GM19452 (cell line): ENCODE results near the gene PPP4R1.
"Not testable (repeated sequence)": the region's sequence is repeated elsewhere in the genome, so short reads cannot be mapped to it uniquely, and the experiment has no call there.

Source experiments
- ATAC-seq: cut with Tn5 transposase; IDR thresholded peaks from one replicate; pipeline ENCODE4 v1.9.1; 2021; ENCODE audit not compliant: unreplicated experiment

Gene PPP4R1, protein sequence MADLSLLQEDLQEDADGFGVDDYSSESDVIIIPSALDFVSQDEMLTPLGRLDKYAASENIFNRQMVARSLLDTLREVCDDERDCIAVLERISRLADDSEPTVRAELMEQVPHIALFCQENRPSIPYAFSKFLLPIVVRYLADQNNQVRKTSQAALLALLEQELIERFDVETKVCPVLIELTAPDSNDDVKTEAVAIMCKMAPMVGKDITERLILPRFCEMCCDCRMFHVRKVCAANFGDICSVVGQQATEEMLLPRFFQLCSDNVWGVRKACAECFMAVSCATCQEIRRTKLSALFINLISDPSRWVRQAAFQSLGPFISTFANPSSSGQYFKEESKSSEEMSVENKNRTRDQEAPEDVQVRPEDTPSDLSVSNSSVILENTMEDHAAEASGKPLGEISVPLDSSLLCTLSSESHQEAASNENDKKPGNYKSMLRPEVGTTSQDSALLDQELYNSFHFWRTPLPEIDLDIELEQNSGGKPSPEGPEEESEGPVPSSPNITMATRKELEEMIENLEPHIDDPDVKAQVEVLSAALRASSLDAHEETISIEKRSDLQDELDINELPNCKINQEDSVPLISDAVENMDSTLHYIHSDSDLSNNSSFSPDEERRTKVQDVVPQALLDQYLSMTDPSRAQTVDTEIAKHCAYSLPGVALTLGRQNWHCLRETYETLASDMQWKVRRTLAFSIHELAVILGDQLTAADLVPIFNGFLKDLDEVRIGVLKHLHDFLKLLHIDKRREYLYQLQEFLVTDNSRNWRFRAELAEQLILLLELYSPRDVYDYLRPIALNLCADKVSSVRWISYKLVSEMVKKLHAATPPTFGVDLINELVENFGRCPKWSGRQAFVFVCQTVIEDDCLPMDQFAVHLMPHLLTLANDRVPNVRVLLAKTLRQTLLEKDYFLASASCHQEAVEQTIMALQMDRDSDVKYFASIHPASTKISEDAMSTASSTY

DNA sequence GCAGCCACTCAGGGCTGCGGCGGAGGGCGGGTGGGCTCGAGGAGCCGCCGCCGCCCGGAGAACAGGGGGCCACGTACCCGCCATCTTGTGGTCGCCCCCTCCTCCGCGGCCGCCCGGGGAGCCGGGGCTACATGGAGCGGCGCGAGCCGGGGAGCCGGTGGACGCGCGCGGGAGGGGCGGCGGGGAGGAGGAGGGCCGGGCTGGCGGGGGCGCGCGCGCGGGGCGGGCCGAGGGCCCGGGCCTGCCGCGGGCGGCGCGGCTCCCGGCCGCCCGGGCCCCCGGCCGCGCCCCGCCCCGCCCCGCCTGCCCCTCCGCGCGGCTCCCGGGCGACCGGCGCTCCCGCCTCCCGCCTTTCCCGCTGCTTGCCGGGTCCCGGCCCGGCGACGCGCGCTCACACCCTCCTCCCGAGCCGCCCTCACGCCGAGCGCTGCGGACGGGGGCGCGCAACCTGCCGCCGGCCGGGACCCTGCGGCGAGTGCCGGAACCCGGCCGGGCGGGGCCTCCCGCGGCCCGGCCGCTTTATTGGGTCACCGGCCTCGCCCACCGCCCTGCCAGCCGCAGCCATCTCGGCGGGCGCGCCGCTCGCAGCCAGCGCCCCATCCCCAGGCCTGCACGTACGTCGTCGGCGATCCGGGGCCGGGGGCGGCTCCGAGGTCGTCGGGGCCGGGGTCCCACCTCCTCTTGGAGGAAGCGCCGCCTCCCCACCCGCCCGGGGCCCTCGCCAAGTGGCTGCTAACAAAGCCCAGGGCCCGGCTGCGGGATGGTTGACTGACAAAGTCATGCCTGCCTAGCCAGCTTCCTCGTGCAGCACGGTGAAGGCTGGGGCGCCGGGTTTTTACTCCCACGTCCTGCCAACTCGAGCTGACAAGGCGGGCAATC is at the start of gene PPP4R1:
TSS of gene PPP4R1 (minus strand) at position 159 of the 879 bp plus-strand sequence. CDS start at position 84, 75 bp downstream.
- ATAC-seq = peak; percentile 47

- no peak for ATAC-seq
Observed at GRCh38 chr18:9663377-9663776, 49.0 kb upstream of the PPP4R1 start.

DNA sequence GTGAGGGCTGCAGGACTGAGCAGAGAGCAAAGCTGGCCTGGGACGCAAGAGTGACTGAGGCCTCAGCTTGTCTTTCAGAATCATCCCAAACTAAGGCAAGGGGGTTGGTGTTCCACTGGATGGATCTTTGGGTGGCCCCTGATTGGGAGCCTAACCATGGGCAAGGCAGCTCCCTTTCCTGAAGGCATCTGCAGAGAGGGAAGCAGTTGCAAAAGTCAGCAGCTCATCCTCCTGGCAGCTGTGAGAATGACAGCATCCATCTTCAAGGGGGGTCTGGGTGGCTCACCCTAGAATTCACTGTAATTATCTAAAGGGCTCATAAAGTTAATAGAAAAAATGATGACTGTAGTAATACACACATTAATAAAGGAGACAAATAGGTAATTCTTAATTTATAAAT is 47.2 kb upstream of the PPP4R1 start:
- no peak for ATAC-seq

DNA sequence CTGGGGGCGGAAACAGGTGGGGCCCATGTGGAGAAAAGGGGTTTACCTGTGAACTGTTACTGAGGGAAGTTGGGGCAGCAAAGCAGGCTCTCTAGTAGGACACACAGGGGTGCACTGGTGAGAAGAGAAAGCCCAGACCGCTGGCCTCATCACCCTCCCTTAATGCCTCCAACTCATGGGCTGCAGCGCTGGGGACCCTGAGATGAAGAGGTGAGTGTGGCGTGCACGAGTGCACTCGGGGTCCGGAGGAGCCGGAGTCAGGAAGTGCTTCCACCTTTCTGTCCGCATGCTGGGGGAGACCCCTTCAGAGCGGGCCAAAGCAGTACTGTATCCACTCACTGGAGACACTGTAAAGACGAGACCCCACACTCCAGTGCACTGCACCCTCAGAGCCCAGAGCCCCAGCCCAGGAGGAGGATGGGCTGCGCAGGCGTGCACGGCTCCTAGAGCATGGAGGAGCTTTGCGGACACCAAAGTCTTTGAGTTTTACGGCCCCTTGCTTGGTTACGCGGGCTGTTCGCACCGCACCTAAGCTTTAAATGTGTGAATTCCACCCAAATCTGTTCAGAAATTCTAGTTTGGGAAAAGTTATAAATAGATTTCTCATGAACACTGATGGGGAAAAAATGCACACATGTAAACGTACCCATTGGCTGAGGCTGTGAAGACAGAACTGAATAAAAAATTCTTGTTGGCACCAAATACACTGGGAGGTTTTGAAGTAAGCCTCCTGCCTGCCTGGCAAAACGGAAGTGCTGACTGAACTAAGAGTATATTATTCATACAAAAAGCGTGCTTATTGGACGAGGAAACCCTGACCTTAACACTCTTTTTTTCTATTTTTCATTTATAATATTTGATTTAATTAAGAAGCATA is 45.4 kb upstream of the PPP4R1 start:
- ATAC-seq = no peak

- ATAC-seq = no peak
Observed at GRCh38 chr18:9658087-9658641, 43.8 kb upstream of the PPP4R1 start.

- no peak for ATAC-seq
Observed at GRCh38 chr18:9655232-9655767, 40.9 kb upstream of the PPP4R1 start.

DNA sequence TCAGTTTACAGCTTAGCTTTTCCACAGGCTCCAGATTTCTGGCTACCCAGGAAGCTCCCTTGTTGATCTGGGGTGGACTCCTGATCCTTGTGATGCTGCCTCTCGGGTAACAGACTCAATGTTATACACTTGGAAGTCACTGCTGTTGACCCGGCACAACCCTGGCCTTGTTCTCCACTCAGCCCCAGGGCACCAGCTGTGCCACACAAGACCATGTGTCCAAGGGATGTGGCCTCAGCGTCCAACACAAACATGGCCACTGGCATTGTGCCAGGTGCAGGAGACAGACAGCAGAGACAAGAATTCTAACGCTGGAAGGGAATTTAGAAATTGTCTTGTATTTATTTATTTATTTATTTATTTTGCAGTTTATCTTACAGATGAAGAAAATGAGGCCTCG is 39.0 kb upstream of the PPP4R1 start:
- no peak for ATAC-seq

GRCh38 chr18:9649164-9649540 is 34.8 kb upstream of the PPP4R1 start:
- ATAC-seq = no peak

DNA sequence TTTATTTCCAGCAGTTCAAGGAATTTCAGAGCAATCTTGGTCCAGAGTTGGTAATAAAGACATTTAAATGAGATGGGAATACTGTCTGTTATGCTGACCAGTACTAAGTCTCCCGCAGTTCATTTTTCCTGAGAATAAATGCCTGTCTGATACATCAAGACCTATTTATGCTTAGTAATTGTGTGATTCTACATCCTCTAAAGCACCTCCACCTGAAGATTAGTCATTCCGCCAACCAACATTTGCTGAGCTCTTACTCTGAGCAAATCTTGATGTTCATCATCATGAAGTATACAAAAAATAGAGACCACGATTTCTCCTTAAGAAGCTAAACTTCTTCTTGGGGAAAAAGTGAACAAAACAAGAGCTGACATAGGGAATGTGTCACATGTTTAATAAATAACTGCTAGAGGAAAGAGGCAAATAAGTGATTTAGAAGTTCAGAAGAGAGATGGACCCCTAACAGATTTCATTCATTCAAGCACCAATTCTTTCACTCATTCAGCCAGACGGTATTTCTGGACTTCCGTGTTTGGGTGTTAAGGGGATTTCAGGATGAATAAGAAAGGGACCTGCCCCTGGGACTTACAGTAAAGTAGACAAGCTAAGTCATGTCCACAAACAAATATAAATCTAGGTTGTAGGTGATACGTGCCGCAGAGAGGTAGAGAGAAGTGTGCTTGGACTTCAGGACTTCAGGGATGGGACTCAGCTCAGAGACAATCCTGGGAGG is 34.2 kb upstream of the PPP4R1 start:
- ATAC-seq = no peak

GRCh38 chr18:9647496-9648323 is 33.4 kb upstream of the PPP4R1 start:
- ATAC-seq = no peak

DNA sequence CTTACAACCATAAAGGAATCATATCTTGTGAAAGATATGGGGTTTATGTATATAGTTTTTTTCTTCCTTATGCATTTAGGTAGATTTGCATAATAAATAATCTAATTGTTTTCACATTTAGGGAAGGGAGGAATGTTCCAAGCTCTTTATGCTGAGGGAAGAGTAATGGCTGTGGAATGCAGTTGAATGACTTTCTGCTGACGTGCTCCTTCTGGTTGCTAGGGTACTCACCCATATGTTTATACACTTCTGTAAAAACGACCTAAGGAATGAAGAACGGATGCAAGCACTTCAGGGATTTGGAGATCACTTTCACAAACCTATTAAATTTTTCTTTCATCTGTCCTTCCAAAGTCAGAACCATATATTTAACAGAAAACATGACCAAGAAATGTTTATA is 29.2 kb upstream of the PPP4R1 start:
- ATAC-seq = no peak

DNA sequence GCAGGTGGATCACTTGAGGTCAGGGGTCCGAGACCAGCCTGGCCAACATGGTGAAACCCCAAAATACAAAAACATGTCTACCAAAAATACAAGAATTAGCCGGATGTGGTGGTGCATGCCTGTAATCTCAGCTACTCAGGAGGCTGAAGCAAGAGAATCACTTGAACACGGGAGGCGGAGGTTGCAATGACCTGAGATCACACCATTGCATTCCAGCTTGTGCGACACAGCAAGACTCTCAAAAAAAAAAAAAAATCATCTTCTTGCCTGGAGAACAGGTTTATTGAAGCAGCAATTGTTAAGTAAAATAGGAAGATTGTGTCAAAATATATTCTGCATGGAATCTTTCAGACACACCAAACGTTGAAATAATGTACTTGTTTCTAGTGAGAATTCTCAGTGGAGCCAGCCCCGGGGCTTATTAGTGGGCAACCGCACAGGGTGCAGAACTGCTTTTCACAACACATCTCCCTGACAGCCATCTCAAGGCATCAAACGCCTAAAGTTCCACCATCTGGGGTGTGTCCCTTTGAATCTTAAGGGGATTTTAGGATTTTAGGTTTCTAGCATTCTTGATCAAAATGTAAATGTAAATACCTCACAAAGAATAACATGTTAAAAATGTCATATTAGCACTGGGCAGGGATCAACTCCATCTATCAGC is 28.6 kb upstream of the PPP4R1 start:
- no peak for ATAC-seq

DNA sequence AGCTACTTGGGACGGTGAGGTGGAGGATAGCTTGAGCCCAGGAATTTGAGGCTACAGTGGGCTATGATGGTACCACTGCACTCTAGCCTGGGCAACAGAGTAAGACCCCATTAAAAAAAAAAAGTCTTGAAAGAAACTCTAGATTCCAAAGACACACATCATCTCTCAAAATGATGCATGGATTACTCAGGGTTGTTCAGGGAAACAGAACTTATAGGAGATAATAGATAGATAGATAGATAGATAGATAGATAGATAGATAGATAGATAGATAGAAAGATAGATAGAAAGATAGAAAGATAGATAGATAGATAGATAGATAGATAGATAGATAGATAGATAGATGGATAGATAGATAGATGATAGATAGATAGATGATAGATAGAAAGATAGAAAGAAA is 26.7 kb upstream of the PPP4R1 start:
- not testable (repeated sequence) for ATAC-seq

DNA sequence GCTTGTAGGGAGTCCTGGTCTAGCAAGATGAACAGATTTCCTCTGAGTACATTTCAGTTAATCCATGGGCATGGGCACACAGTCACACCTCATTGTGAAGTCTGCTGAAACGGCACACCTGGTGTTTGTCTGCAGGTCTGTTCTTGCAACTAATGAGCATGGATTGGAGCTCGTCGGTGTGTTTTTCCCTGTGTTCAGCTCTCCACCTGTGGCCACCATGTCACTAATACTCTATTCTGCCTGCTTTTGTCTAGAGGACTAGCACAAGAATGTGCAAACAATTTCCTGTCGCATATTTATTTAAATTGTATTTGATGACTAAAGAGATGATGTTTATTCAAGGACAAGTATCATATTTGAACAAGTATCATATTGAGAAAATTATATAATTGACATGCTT is 24.5 kb upstream of the PPP4R1 start:
- no peak for ATAC-seq

GRCh38 chr18:9637036-9637767 is 22.8 kb upstream of the PPP4R1 start:
- no peak for ATAC-seq

GRCh38 chr18:9634856-9635255 is 20.5 kb upstream of the PPP4R1 start:
- no peak for ATAC-seq
